H9 (cell line): Measurements from ENCODE around the gene EPOP. TPM values are rescaled to one million over a fixed set of nuclear protein-coding genes. Genes with fewer than 3 reads are reported as not detected.

Experiments
- DNase-seq: peaks from one replicate; pipeline ENCODE4 v3.0.0-alpha.2; 2017
- H2AFZ ChIP-seq: one replicate; pipeline ENCODE4 v1.6.1; 2013; ENCODE audit warnings: mild to moderate bottlenecking, low read length, control low read depth, moderate library complexity
- H2AK5ac ChIP-seq: 2 replicates; pipeline ENCODE4 v1.6.1; 2013; ENCODE audit warnings: low read length, control low read depth, mixed read lengths; ENCODE audit not compliant: insufficient read length
- H2BK120ac ChIP-seq: one replicate; pipeline ENCODE4 v1.6.1; 2013; ENCODE audit warnings: low read depth, mild to moderate bottlenecking, low read length, control low read depth, inconsistent platforms; ENCODE audit not compliant: poor library complexity, severe bottlenecking
- H2BK12ac ChIP-seq: 2 replicates; pipeline ENCODE4 v1.6.1; 2013; ENCODE audit warnings: low read length, control low read depth, mixed read lengths, low read depth; ENCODE audit not compliant: insufficient read length
- H2BK15ac ChIP-seq: 2 replicates; pipeline ENCODE4 v1.6.1; 2013; ENCODE audit warnings: low read depth, low read length, control low read depth
- H2BK20ac ChIP-seq: one replicate; pipeline ENCODE4 v1.6.1; 2013; ENCODE audit warnings: low read depth, mild to moderate bottlenecking, low read length, control low read depth, inconsistent platforms; ENCODE audit not compliant: poor library complexity, severe bottlenecking
- H2BK5ac ChIP-seq: 2 replicates; pipeline ENCODE4 v1.6.1; 2013; ENCODE audit warnings: low read length, control low read depth, mixed read lengths; ENCODE audit not compliant: insufficient read length
- H3K14ac ChIP-seq: 2 replicates; pipeline ENCODE4 v1.6.1; 2013; ENCODE audit warnings: low read length, control low read depth; ENCODE audit not compliant: insufficient read depth
- H3K18ac ChIP-seq: 2 replicates; pipeline ENCODE4 v1.6.1; 2013; ENCODE audit warnings: low read depth, mild to moderate bottlenecking, mixed read lengths, low read length, control low read depth; ENCODE audit not compliant: insufficient read length
- H3K23ac ChIP-seq: 2 replicates; pipeline ENCODE4 v1.6.1; 2013; ENCODE audit warnings: low read length, control low read depth, mixed read lengths, low read depth; ENCODE audit not compliant: insufficient read length
- H3K23me2 ChIP-seq: 2 replicates; pipeline ENCODE4 v1.6.1; 2013; ENCODE audit warnings: low read depth, mild to moderate bottlenecking, mixed read lengths, low read length, control low read depth; ENCODE audit not compliant: insufficient read length, poor library complexity, severe bottlenecking
- H3K27ac ChIP-seq: 2 replicates; pipeline ENCODE4 v1.5.1; 2013; ENCODE audit warnings: low read length, control low read depth, mixed read lengths, low read depth; ENCODE audit not compliant: insufficient read length
- H3K27me3 ChIP-seq: 2 replicates; pipeline ENCODE4 v1.6.1; 2013; ENCODE audit warnings: low read length, control low read depth, inconsistent platforms; ENCODE audit not compliant: insufficient read depth
- H3K4ac ChIP-seq: 2 replicates; pipeline ENCODE4 v1.6.1; 2013; ENCODE audit warnings: low read depth, mild to moderate bottlenecking, control low read depth, inconsistent platforms, low read length, moderate library complexity
- H3K4me1 ChIP-seq: 2 replicates; pipeline ENCODE4 v1.6.1; 2013; ENCODE audit warnings: low read length, control low read depth, inconsistent platforms; ENCODE audit not compliant: insufficient read depth
- H3K4me2 ChIP-seq: 2 replicates; pipeline ENCODE4 v1.6.1; 2013; ENCODE audit warnings: low read length, control low read depth, mixed read lengths; ENCODE audit not compliant: insufficient read length, insufficient read depth
- H3K56ac ChIP-seq: 2 replicates; pipeline ENCODE4 v1.6.1; 2013; ENCODE audit warnings: low read depth, mild to moderate bottlenecking, mixed read lengths, low read length, control low read depth; ENCODE audit not compliant: insufficient read length
- H3K79me1 ChIP-seq: 2 replicates; pipeline ENCODE4 v1.6.1; 2013; ENCODE audit warnings: low read depth, mild to moderate bottlenecking, moderate library complexity, low read length, control low read depth, inconsistent platforms; ENCODE audit not compliant: insufficient read depth, poor library complexity, severe bottlenecking
- H3K79me2 ChIP-seq: 2 replicates; pipeline ENCODE4 v1.6.1; 2013; ENCODE audit warnings: low read length, control low read depth, inconsistent platforms; ENCODE audit not compliant: insufficient read depth
- H3K9ac ChIP-seq: 2 replicates; pipeline ENCODE4 v1.6.1; 2013; ENCODE audit warnings: low read length, control low read depth, mixed read lengths; ENCODE audit not compliant: insufficient read length; ENCODE audit errors: extremely low read depth
- H3K9me3 ChIP-seq: one replicate; pipeline ENCODE4 v1.6.1; 2013; ENCODE audit warnings: low read depth, low read length, inconsistent platforms; ENCODE audit not compliant: control insufficient read depth
- H3T11ph ChIP-seq: one replicate; pipeline ENCODE4 v1.6.1; 2013; ENCODE audit warnings: mild to moderate bottlenecking, low read length, control low read depth, inconsistent platforms
- H4K20me1 ChIP-seq: one replicate; pipeline ENCODE4 v1.6.1; 2013; ENCODE audit not compliant: control insufficient read depth, insufficient read length, insufficient read depth
- H4K5ac ChIP-seq: 2 replicates; pipeline ENCODE4 v1.6.1; 2013; ENCODE audit warnings: low read depth, mild to moderate bottlenecking, mixed read lengths, low read length, control low read depth; ENCODE audit not compliant: insufficient read length
- H4K8ac ChIP-seq: replicated peaks from 2 replicates; pipeline ENCODE4 v1.6.1; 2013; ENCODE audit warnings: low read length, control low read depth, mixed read lengths, low read depth; ENCODE audit not compliant: insufficient read length
- H4K91ac ChIP-seq: 2 replicates; pipeline ENCODE4 v1.6.1; 2013; ENCODE audit warnings: low read depth, mild to moderate bottlenecking, moderate library complexity, mixed read lengths, low read length, control low read depth; ENCODE audit not compliant: insufficient read length
- H3K27ac Mint-ChIP-seq, 3 experiments: 2 replicates in 2 of 3; 3 replicates in 1 of 3; pipeline ENCODE4 v1.8.0; 2020 to 2021; ENCODE audit warnings: mixed read lengths in 3 of 3, mild to moderate bottlenecking in 1 of 3, moderate library complexity in 1 of 3
- H3K27me3 Mint-ChIP-seq: 2 replicates; pipeline ENCODE4 v1.8.0; 2021; ENCODE audit warnings: low read depth, mild to moderate bottlenecking, moderate library complexity, mixed read lengths
- H3K36me3 Mint-ChIP-seq, 3 experiments: 2 replicates in 2 of 3; 3 replicates in 1 of 3; pipeline ENCODE4 v1.8.0; 2020 to 2021; ENCODE audit warnings: low read depth in 3 of 3, mixed read lengths in 3 of 3; ENCODE audit not compliant: insufficient read depth in 1 of 3
- H3K4me1 Mint-ChIP-seq, 2 experiments: 2 replicates each; pipeline ENCODE4 v1.8.0; 2020; ENCODE audit warnings: mixed read lengths in 2 of 2
- H3K4me3 Mint-ChIP-seq, 2 experiments: 2 replicates in 1 of 2; 3 replicates in 1 of 2; pipeline ENCODE4 v1.8.0; 2020 to 2021; ENCODE audit warnings: mild to moderate bottlenecking in 2 of 2, mixed read lengths in 2 of 2, moderate library complexity in 1 of 2
- H3K9me3 Mint-ChIP-seq, 2 experiments: 2 replicates in 1 of 2; 3 replicates in 1 of 2; pipeline ENCODE4 v1.8.0; 2020; ENCODE audit warnings: mild to moderate bottlenecking in 2 of 2, mixed read lengths in 2 of 2, moderate library complexity in 1 of 2
- CTCF ChIP-seq: fragments of 200-600 bp; sonication (generic); conservative IDR thresholded peaks from 3 replicates; pipeline ENCODE4 v1.8.0; 2021; ENCODE audit warnings: antibody characterized with exemption, mild to moderate bottlenecking
- WGBS: extraction: QIAGEN DNeasy Blood & Tissue Kit; methylation state at CpG from one replicate; pipeline ENCODE4 v1.1.7; 2013; ENCODE audit warnings: missing lambda C conversion rate, low lambda C conversion rate, mixed read lengths; ENCODE audit not compliant: insufficient read length; ENCODE audit errors: extremely low coverage; 5-methylcytosine and 5-hydroxymethylcytosine counted together
- total RNA-seq: library from RNA; stranded (reverse); gene quantifications from 2 replicates; pipeline ENCODE4 v1.2.1, GENCODE V29; 2021

The EPOP gene
- total RNA-seq, 1 experiment from 2014 or later, result 5.9 TPM

- Histone ChIP-seq H3K56ac (no peak overlapping the region), H2BK20ac (no peak overlapping the region), H3K14ac (no peak overlapping the region), H4K8ac (no peak overlapping the region), H3K9ac (no peak overlapping the region), H3K18ac (no peak overlapping the region), H2BK120ac (no peak overlapping the region), H4K91ac (no peak overlapping the region), H3K79me2 (no peaks in the 10 kb centered on the region), H2BK15ac (no peak overlapping the region), H3K27ac (no peak overlapping the region), H3K4me2 (no peak overlapping the region), H2BK12ac (no peak overlapping the region), H2AFZ (no peak overlapping the region), H3K23ac (no peak overlapping the region), H3K27me3 (no peaks in the 10 kb centered on the region), H2BK5ac (no peak overlapping the region), H2AK5ac (no peak overlapping the region), H4K20me1 (no peaks in the 10 kb centered on the region), H3K4ac (no peak overlapping the region), H3K23me2 (no peaks in the 10 kb centered on the region), H3T11ph (no peak overlapping the region), H3K79me1 (no peaks in the 10 kb centered on the region), H3K9me3 (no peaks in the 10 kb centered on the region), H4K5ac (no peak overlapping the region), H3K4me1 (no peaks in the 10 kb centered on the region; the same call in 1 of the 2 replicates)
- Mint-ChIP-seq H3K4me1 (peaks cover 29 to 45% of the 10 kb centered on the region in 2 experiments), H3K9me3 (no peaks in the 10 kb centered on the region; a peak in 1 of 5 replicates), H3K36me3 (no peaks in the 10 kb centered on the region; a peak in 1 of 7 replicates), H3K27me3 (peaks cover 31% of the 10 kb centered on the region), H3K27ac (peak overlapping the region in 1 of 3 experiments; percentile 7; a peak in 1 of 7 replicates), H3K4me3 (peak overlapping the region in 1 of 2 experiments; percentile 48; a peak in 1 of 5 replicates)
- WGBS, result no CpG with 5 or more reads among the region's 15 CpGs
- TF ChIP-seq CTCF, result no peak
- DNase-seq, result no peak
These were observed 16.7 kb downstream of the EPOP start for GRCh38 chr17:38657824-38658740.
